B cell (primary cell): ENCODE results near the gene MAB21L4.

Source experiments
- CTCF ChIP-seq: fragments of 200-600 bp; IDR thresholded peaks from one replicate; pipeline ENCODE4 v1.8.0; 2022; ENCODE audit warnings: antibody characterized with exemption, mild to moderate bottlenecking
- EZH2 ChIP-seq: IDR thresholded peaks from 2 replicates; pipeline ENCODE4 v1.6.1; 2012; ENCODE audit warnings: borderline replicate concordance, low read depth, mild to moderate bottlenecking, moderate library complexity, low read length; ENCODE audit not compliant: insufficient read depth, poor library complexity, severe bottlenecking

GRCh38 chr2:240888890-240889573, 6.9 kb downstream of the MAB21L4 start:
- TF ChIP-seq EZH2 = no peak
- TF ChIP-seq CTCF = no peak
